Measurements from ENCODE around the gene ZNF691.

DNA sequence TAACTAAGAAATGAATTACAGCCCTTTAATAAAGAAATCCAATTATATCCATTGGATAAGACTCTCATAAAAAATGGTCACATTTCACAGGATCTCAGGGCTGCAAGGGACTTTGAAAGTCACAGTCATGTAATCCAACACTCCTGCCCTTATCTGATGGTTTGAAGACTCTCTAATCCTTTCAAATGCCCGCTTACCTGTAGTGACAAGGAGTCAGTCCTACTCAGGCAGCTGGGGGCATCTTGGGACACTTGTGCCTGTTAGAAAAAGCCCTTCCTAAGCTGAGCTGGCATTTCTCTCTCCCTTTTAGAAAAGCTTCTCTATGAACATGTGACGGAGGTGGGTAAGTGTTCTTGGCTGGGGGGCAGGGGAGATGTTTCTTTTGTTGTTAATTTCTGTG is 11.0 kb upstream of the ZNF691 start:
- TF ChIP-seq TARDBP (IDR thresholded peaks at IDR 0.05) (no peak), FOXA1 (IDR thresholded peaks at IDR 0.05) (no peak), SP1 (IDR thresholded peaks at IDR 0.05) (no peak), CTBP1 (IDR thresholded peaks at IDR 0.05; ENCODE audit: borderline replicate concordance) (no peak), FOXK2 (IDR thresholded peaks at IDR 0.05) (no peak), PKNOX1 (IDR thresholded peaks at IDR 0.05) (no peak)
